BJ (cell line): ENCODE measurements around the gene MYO15A. TPM values are rescaled to one million over a fixed set of nuclear protein-coding genes. Genes with fewer than 3 reads are reported as not detected.
A peak's percentile ranks its signal among the peaks of the same experiment; 100 is the strongest.

Experiments
- CTCF ChIA-PET: fragments of 350-600 bp; formaldehyde crosslinking; extraction: SDS; loops from one replicate; lab custom pipeline; 2021; ENCODE audit warnings: antibody characterized with exemption, inconsistent platforms; lab: Yijun Ruan, JAX
- POLR2A ChIA-PET: fragments of 300-600 bp; sonication (Branson Sonifier 250); formaldehyde crosslinking; extraction: SDS; loops from one replicate; lab custom pipeline; 2021; ENCODE audit warnings: antibody characterized with exemption; lab: Charles Lee
- DNase-seq: peaks from one replicate; pipeline ENCODE4 v3.0.0-alpha.2; 2011; ENCODE audit warnings: low read depth
- H3K27me3 ChIP-seq: 2 replicates; pipeline ENCODE4 v1.6.0; 2011; ENCODE audit warnings: low read length; ENCODE audit not compliant: control insufficient read depth, insufficient read depth
- H3K36me3 ChIP-seq: 2 replicates; pipeline ENCODE4 v1.5.1; 2011; ENCODE audit warnings: low read length; ENCODE audit not compliant: control insufficient read depth, insufficient read depth
- H3K4me3 ChIP-seq: 2 replicates; pipeline ENCODE4 v1.5.1; 2011; ENCODE audit warnings: low read depth, mild to moderate bottlenecking, control low read depth, low read length
- CTCF ChIP-seq: IDR thresholded peaks from 2 replicates; pipeline ENCODE4 v1.5.1; 2011; ENCODE audit warnings: low read depth, mild to moderate bottlenecking, control low read depth, inconsistent platforms, low read length, moderate library complexity; ENCODE audit not compliant: insufficient read depth
- polyA plus RNA-seq: library from polyadenylated mRNA; depleted of rRNA; stranded (reverse); fragments of >200 nt; gene quantifications from 2 replicates; pipeline ENCODE4 v1.2.3, GENCODE V29; 2011

Gene MYO15A
- polyA plus RNA-seq, 1 experiment = 1.0 TPM

GRCh38 chr17:18183334-18184142 is 75.0 kb downstream of the MYO15A start, which contains the start of gene ALKBH5:
Gene ALKBH5, plus strand, starts transcription at chr17:18183828. Its CDS starts 416 bp downstream, at chr17:18184244.
- Histone ChIP-seq H3K36me3 (peaks cover 2% of the 10 kb centered on the region), H3K27me3 (no peaks in the 10 kb centered on the region), H3K4me3 (peak within 1 kb of the TSS; percentile 88)
- CTCF ChIA-PET = interaction anchor here (0.6 to 1.9 kb wide), 3 partner anchors 35 to 48 kb away, joined by 3 to 4 read pairs (median 3); no protein-coding TSS in a partner anchor
- peak; percentile 97 for DNase-seq
- POLR2A ChIA-PET = interaction anchor here (0.5 to 0.7 kb wide), 3 partner anchors 14 to 30 kb away, joined by 3 read pairs; no protein-coding TSS in a partner anchor
- peak; percentile 45 for TF ChIP-seq CTCF

- POLR2A ChIA-PET = interaction anchor here (0.5 kb wide), 1 partner anchor 30 kb away, joined by 3 read pairs; no protein-coding TSS in a partner anchor
- Histone ChIP-seq H3K4me3 (peak overlapping the region; percentile 88), H3K36me3 (peaks cover 4% of the 10 kb centered on the region), H3K27me3 (no peaks in the 10 kb centered on the region)
- no peak for TF ChIP-seq CTCF
- CTCF ChIA-PET = interaction anchor here (0.6 to 1.9 kb wide), 3 partner anchors 24 to 44 kb away, joined by 3 to 4 read pairs (median 4); no protein-coding TSS in a partner anchor
- no peak for DNase-seq
Measured at GRCh38 chr17:18184143-18185031, 75.8 kb downstream of the MYO15A start.

GRCh38 chr17:18185391-18185790 is 76.8 kb downstream of the MYO15A start:
- TF ChIP-seq CTCF = no peak
- Histone ChIP-seq H3K27me3 (no peaks in the 10 kb centered on the region), H3K36me3 (peaks cover 4% of the 10 kb centered on the region), H3K4me3 (peak overlapping the region; percentile 88)
- POLR2A ChIA-PET = no interaction called here
- CTCF ChIA-PET = interaction anchor here (0.9 to 1.1 kb wide), 2 partner anchors 15 to 44 kb away, joined by 3 read pairs; no protein-coding TSS in a partner anchor
- no peak for DNase-seq

- Histone ChIP-seq H3K27me3 (no peaks in the 10 kb centered on the region), H3K36me3 (peaks cover 4% of the 10 kb centered on the region), H3K4me3 (peak overlapping the region; percentile 88)
- CTCF ChIA-PET = interaction anchor here (0.9 to 1.9 kb wide), 3 partner anchors 15 to 45 kb away, joined by 3 to 5 read pairs (median 3); no protein-coding TSS in a partner anchor
- no peak for DNase-seq
- POLR2A ChIA-PET = interaction anchor here (0.7 kb wide), 1 partner anchor 26 kb away, joined by 3 read pairs; no protein-coding TSS in a partner anchor
- TF ChIP-seq CTCF = no peak
Measured at GRCh38 chr17:18185832-18186626, 77.5 kb downstream of the MYO15A start.
